Measurements from ENCODE around the gene SLX4IP.

- TF ChIP-seq CTCF (conservative IDR thresholded peaks at IDR 0.05 in 1 of 2, IDR thresholded peaks at IDR 0.05 in 1 of 2; ENCODE audit: low read depth in 1 of 2, low read length in 2 of 2) (no peak), EZH2 (IDR thresholded peaks at IDR 0.05; ENCODE audit: low read length, missing control alignments) (no peak)
These were observed 141.4 kb downstream of the SLX4IP start for GRCh38 chr20:10576411-10577090.
